T-helper 17 cell (primary cell): ENCODE results near the gene TACR2. TPM values are rescaled to one million over a fixed set of nuclear protein-coding genes. Genes with fewer than 3 reads are reported as not detected.
A peak's percentile ranks its signal among the peaks of the same experiment; 100 is the strongest.

ENCODE experiments used
- ATAC-seq: fragments of 150-1000 bp; cut with Tn5 transposase; 2 replicates; pipeline ENCODE4 v1.10.0; 2021; ENCODE audit warnings: mild to moderate bottlenecking, moderate library complexity
- DNase-seq, 3 donors: peaks; one replicate each; pipeline versions ENCODE4 v3.0.0 to v3.0.0-alpha.2; 2020 to 2021
- H3K9me3 ChIP-seq: one replicate; pipeline ENCODE4 v1.7.0; 2013; ENCODE audit warnings: low read length, mild to moderate bottlenecking; ENCODE audit not compliant: control insufficient read depth, poor library complexity, severe bottlenecking
- H3K27ac Mint-ChIP-seq: one replicate; pipeline ENCODE4 v1.8.0; 2022; ENCODE audit warnings: mild to moderate bottlenecking, moderate library complexity, mixed read lengths
- H3K27me3 Mint-ChIP-seq: one replicate; pipeline ENCODE4 v1.8.0; 2022; ENCODE audit warnings: mixed read lengths
- H3K36me3 Mint-ChIP-seq: one replicate; pipeline ENCODE4 v1.8.0; 2022; ENCODE audit warnings: low read depth, mixed read lengths
- H3K4me1 Mint-ChIP-seq: one replicate; pipeline ENCODE4 v1.8.0; 2022; ENCODE audit warnings: mild to moderate bottlenecking, mixed read lengths
- H3K4me3 Mint-ChIP-seq: one replicate; pipeline ENCODE4 v1.8.0; 2022; ENCODE audit warnings: mild to moderate bottlenecking, moderate library complexity, mixed read lengths
- total RNA-seq, 4 donors: library from RNA in 2 of 4; stranded (reverse) in 2 of 4; gene quantifications; one replicate each; pipeline ENCODE4 v1.2.3 and lab custom pipeline; 2022 to 2026

TACR2 gene
- total RNA-seq, 2 donors from 2014 or later: not detected

GRCh38 chr10:69360485-69361302, 56.0 kb downstream of the TACR2 start:
- Mint-ChIP-seq H3K27ac (peak overlapping the region; percentile 97), H3K4me1 (peaks cover 48% of the 10 kb centered on the region), H3K27me3 (no peaks in the 10 kb centered on the region), H3K36me3 (peaks cover 4% of the 10 kb centered on the region), H3K4me3 (peak overlapping the region; percentile 81)
- ATAC-seq (no peak), DNase-seq (no peak)
- no peaks in the 10 kb centered on the region for H3K9me3 ChIP-seq

- Mint-ChIP-seq H3K4me3 (peak overlapping the region; percentile 81), H3K36me3 (peaks cover 4% of the 10 kb centered on the region), H3K27me3 (no peaks in the 10 kb centered on the region), H3K27ac (peak overlapping the region; percentile 97), H3K4me1 (peaks cover 47% of the 10 kb centered on the region)
- DNase-seq (peak in 2 of 3 donors; percentile 38 to 41), ATAC-seq (peak; percentile 94)
- no peaks in the 10 kb centered on the region for H3K9me3 ChIP-seq
These were observed 57.1 kb downstream of the TACR2 start for GRCh38 chr10:69359594-69359993.

GRCh38 chr10:69359148-69359547, 57.6 kb downstream of the TACR2 start:
- DNase-seq: no peak
- peaks cover 4% of the 10 kb centered on the region for H3K36me3 Mint-ChIP-seq

GRCh38 chr10:69358148-69358795, 58.4 kb downstream of the TACR2 start:
- no peak for ATAC-seq
- Mint-ChIP-seq H3K27ac (peak overlapping the region; percentile 97), H3K4me3 (no peak overlapping the region), H3K27me3 (no peaks in the 10 kb centered on the region), H3K4me1 (peaks cover 43% of the 10 kb centered on the region), H3K36me3 (peaks cover 4% of the 10 kb centered on the region)
- no peaks in the 10 kb centered on the region for H3K9me3 ChIP-seq
- no peak for DNase-seq

More at GRCh38 chr10:69359148-69359547, 57.6 kb downstream of the TACR2 start:
- Mint-ChIP-seq H3K27me3 (no peaks in the 10 kb centered on the region), H3K27ac (peak overlapping the region; percentile 97), H3K4me3 (peak overlapping the region; percentile 81), H3K4me1 (peaks cover 46% of the 10 kb centered on the region)
- H3K9me3 ChIP-seq: no peaks in the 10 kb centered on the region
- ATAC-seq: peak; percentile 47

GRCh38 chr10:69356187-69356586, 60.5 kb downstream of the TACR2 start:
- H3K4me3 Mint-ChIP-seq: no peak overlapping the region
- H3K4me1 Mint-ChIP-seq: peaks cover 34% of the 10 kb centered on the region
- no peaks in the 10 kb centered on the region for H3K9me3 ChIP-seq
- H3K36me3 Mint-ChIP-seq: peaks cover 2% of the 10 kb centered on the region
- no peaks in the 10 kb centered on the region for H3K27me3 Mint-ChIP-seq
- H3K27ac Mint-ChIP-seq: peak overlapping the region; percentile 85
- ATAC-seq: no peak
- DNase-seq: no peak

GRCh38 chr10:69353977-69354635, 62.6 kb downstream of the TACR2 start:
- Mint-ChIP-seq H3K4me3 (peak overlapping the region; percentile 13), H3K4me1 (peaks cover 29% of the 10 kb centered on the region), H3K27me3 (no peaks in the 10 kb centered on the region), H3K27ac (peak overlapping the region; percentile 85), H3K36me3 (peaks cover 1% of the 10 kb centered on the region)
- DNase-seq (no peak), ATAC-seq (peak; percentile 45)
- no peaks in the 10 kb centered on the region for H3K9me3 ChIP-seq

Other genes starting within 250 kb of the TACR2 start
- gene SUPV3L1, start 236.7 kb downstream of the TACR2 start, total RNA-seq: 10 to 100 TPM; 42.2 to 64.1 TPM
- gene HKDC1, start 196.6 kb downstream of the TACR2 start, total RNA-seq: 1 to 10 TPM; 1.7 to 8.2 TPM
- gene HK1, start 138.4 kb downstream of the TACR2 start, total RNA-seq: 100 to 1,000 TPM in 1 of 2 donors, 10 to 100 TPM in 1; 91.0 to 104 TPM
- 10 to 100 TPM; 20.3 to 28.7 TPM for gene TSPAN15, start 34.5 kb upstream of the TACR2 start, total RNA-seq
- not detected for gene NEUROG3, start 156.5 kb upstream of the TACR2 start, total RNA-seq
- 1 to 10 TPM; 8.1 TPM for gene FAM241B, start 213.3 kb upstream of the TACR2 start, total RNA-seq